Activated T-helper 1 cell treated with anti-CD3 and anti-CD28 coated beads, Interleukin-2, amount 50 U/mL, for 16 hours (primary cell): ENCODE data around the gene NRXN3.

Experiments used
- DNase-seq, 2 donors: peaks; one replicate each; pipeline ENCODE4 v3.0.0-alpha.2; 2020; ENCODE audit warnings: low read depth in 1 of 2, low spot score in 1 of 2

NRXN3 gene

DNA sequence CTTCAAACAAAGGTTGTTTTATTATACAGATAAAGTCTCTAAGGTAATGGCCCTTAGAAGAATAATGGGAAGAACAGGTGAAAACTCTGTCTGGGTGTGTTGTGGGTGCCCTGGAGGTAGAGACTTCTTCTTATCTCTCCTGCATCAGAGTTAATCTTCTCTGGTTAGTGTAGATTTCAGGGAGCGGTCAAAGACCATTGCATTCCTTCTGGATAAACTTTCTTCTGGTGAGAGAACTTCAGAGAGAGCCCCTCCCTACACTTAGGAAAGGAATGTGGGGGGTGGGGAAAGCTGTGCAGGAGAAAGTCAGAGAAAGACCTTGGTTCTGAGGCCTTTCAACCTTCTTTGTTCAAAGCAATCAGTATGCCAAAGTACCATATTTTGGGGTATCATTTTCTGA lies 1382.6 kb downstream of the NRXN3 start:
- DNase-seq: no peak

GRCh38 chr14:79554816-79555215 lies 1384.6 kb downstream of the NRXN3 start:
- DNase-seq: no peak

DNA sequence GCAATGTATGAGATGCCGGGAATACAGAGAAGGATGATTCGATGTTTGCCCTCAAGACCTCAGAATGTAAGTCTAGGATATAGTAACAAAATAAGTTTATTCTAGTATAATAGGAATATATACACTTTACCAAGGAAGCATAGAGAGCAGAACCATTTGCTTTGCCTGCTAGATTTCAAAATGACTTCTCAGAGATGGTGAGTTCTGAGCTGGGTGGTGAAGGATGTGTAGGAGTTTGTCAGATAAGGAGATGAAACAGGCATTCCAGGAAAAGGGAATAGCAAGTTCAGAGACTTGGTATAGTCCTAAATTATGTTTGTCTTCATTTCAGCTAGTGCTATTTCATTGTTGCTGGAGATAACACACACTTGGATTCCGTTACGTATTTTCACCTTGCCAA lies 1385.3 kb downstream of the NRXN3 start:
- no peak for DNase-seq

DNA sequence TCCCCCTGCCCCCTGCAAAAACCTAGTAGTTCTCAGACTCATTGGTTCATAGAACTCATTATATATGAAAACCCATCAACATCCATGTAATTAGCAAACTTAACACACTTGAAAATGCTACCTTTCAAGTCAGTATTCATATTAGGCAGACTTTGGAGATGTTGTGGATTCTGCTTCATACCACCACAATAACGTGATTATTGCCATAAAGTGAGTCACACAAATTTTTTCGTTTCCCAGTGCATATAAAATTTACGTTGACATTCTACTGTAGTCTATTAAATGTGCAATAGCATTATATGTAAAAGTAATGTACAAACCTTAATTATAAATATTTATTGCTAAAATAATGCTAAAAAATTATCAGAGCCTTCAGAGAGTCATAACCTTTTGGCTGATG lies 1387.1 kb downstream of the NRXN3 start:
- no peak for DNase-seq

DNA sequence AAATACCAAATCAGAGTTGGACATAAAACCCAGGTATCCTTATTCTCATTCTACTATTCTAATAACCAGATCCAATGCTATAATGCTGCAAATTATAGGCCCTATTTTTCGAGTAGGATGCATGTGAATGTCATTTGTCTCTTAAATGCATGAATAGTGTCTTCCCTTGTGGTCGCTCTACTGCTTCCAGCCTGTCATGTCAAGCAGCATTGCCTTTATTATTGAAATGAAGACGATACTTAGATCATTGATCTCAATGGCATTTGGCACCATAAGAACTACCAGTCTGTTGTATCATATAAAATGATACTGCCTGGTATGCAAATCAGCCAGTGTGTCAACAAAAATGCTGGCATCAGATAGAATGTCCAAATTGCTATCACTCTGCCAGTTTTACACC lies 1392.0 kb downstream of the NRXN3 start:
- DNase-seq: no peak

- no peak for DNase-seq
Measured at GRCh38 chr14:79564371-79564770, 1394.2 kb downstream of the NRXN3 start.

DNA sequence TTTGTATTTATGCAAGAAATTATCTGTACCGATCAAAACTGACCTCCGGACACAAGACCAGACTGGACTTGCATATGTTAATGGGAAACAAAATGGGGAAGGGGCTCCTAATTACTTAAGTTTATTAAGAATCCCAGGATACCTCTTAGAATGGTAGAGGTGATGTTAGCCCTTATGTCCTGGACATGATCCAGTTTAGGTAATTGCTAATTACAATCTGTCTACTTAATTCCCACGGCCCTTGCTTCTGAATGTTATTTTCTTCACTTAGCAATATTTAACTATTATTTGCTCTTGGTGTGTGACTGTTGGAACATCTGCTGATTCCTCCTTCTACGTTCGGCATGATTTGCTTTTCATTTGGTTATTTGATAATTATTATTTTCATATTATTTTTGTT lies 1397.1 kb downstream of the NRXN3 start:
- DNase-seq: no peak

GRCh38 chr14:79568594-79568993 lies 1398.4 kb downstream of the NRXN3 start:
- no peak for DNase-seq

DNA sequence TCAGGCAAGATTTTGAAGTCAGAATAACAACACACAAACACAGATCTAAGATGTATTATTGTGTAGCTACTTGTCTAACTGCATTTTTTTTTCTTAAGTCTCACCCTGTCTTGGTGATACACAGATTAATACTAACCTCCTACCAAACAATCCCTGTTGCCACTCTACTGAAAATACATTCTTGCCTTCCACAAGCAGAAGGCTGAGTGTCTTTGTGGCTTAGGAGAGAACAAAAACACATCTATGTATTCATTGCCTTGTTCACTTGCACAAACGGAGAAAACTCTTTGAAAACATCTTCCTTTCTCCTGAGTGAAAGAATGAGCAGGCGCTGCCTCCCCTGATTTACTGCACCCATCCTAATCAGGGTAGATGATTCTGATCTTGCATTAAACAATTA lies 1398.9 kb downstream of the NRXN3 start:
- DNase-seq: no peak

DNA sequence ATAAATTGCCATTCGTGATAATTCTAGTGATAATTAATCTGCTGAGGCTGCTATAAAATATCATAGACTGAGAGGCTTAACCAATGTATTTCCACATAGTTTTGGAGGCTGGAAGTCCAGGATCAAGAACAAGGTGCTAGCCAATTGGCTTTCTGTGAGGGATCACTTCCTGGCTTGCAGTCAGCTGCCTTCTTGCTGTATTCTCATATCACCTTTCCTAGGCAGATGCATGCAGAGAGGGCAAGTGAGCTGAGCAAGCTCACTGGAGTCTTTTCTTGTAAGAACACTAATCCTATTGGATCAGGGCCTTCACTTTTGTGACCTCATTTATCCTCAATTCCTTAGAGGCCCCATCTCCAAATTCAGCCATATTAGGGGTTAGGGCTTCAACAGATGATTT lies 1400.5 kb downstream of the NRXN3 start:
- DNase-seq: no peak

GRCh38 chr14:79571366-79571765 lies 1401.2 kb downstream of the NRXN3 start:
- DNase-seq: no peak

DNA sequence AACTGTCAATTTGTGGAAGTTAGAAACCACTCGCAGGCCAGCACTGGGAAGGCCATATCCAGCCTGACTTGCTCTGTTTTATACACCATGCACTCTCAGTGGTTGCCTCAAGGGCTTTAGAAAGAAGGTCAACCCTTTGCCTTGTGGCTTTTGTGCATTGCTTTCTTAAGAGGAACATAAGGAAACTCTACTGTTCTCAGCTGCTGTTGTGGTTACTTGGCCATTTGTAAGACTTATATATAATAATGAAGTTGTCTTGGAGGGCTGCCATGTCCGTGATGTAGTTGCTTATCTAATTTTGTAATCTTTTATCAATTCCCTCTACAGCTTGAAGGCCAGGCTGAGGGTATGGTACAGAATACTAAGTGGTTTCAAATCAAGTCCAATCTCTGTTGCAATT lies 1403.3 kb downstream of the NRXN3 start:
- no peak for DNase-seq

- no peak for DNase-seq
Measured at GRCh38 chr14:79575032-79575431, 1404.9 kb downstream of the NRXN3 start.

GRCh38 chr14:79576424-79576823 lies 1406.3 kb downstream of the NRXN3 start:
- DNase-seq: no peak

DNA sequence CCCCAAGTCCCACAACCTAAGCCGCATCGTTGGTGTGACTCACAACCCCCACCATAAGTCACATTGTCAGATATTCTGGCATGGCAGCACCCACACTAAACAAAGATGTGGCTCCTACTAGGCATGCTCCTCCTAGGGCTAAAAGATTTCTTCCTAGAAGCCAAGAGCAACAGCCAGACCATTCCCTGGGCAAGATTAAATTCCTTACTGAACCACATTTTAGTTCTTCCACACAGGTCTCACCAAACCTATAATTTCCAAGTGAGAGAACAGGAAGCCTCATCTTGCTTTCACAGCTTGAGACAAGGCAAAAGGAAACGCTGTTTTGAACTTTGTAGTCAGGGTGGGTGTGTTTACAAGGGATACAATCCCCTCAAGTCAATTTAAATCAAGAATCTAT lies 1408.3 kb downstream of the NRXN3 start:
- DNase-seq: no peak

GRCh38 chr14:79580414-79580813 lies 1410.2 kb downstream of the NRXN3 start:
- no peak for DNase-seq

- no peak for DNase-seq
Measured at GRCh38 chr14:79580906-79581305, 1410.7 kb downstream of the NRXN3 start.

- DNase-seq: no peak
Measured at GRCh38 chr14:79581912-79582576, 1411.9 kb downstream of the NRXN3 start.

DNA sequence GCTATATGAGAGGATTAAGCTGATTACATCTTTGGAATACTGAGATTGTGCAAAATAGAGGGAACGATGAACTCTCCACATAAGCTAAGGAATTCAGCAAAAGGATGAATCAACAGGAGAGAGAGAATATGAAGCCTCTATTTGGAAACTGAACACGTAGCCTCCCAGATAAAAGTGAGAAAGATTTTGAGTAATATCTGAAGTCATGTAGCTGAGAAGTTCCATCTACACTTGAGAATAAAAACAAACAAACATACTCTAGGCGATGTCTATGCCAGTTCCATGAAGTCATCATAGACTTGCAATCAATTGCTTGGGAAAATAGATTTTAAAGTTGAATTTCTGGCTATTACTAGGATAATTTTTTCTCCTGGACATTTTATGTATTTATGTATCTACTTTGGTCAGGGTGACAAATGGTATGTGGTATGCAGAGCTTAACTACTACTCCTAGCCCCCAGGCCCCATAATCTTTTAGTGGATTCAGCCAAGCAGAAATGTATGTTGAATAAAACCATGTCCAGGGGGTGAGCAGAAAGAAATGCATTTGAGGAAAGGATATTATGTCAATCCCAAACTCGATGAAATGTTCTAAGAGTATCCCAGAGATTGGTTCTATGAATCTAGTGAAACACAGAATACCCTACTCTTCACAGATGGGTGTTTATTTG lies 1413.7 kb downstream of the NRXN3 start:
- DNase-seq: no peak

DNA sequence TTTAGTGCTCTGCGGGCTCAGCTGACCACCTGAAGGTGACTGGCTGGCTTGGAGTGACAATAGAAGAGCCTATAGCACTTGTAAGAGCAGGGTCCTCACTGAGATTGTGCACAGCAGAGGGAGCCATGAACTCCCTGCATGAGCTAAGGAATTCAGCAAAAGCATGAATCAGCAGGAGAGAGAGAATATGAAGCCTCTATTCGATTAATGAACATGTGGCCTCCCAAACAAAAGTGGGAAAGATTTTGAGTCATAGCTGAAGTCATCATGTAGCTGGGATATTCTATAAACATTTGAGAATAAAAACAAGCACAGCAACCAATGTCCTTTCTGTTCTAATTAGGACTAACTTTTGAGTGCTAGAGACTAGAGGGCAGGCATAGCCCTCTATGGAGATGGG lies 1414.5 kb downstream of the NRXN3 start:
- DNase-seq: no peak

GRCh38 chr14:79585845-79586244 lies 1415.7 kb downstream of the NRXN3 start:
- DNase-seq: no peak

- no peak for DNase-seq
Measured at GRCh38 chr14:79586416-79586815, 1416.2 kb downstream of the NRXN3 start.

DNA sequence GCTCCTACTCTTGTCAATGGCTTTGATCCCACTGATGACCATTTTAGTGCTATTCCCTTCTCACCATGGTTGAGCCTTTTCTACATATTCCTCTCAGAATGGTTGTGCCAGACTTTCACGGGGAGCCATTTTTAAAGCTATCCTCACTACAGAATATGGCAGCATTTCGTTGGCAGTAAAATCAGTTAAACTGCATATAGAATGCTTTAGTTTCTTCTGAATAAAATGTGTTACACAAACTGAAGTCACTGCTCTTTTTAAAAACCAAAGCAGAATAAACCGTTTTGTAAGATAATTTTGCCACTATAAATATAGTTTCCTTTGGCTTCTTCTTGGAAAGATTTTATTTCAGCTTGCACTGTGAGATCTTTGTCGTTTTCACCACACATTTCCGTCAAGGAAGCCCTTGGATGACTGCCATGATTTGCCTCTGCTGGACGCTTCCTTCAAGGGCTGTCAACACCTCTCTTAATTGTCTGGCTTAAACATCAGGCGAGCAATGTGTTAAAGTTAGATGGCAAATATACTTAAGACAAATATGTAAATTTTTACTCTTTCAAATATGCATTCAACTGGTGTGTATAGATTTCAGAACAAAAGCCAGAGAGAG lies 1416.9 kb downstream of the NRXN3 start:
- no peak for DNase-seq
